ENCODE data around the gene STK32B. TPM values are rescaled to one million over a fixed set of nuclear protein-coding genes. Genes with fewer than 3 reads are reported as not detected.

STK32B gene
- total RNA-seq, 2 experiments from 2014 or later = not detected

- no peaks in the 10 kb centered on the region for H3K36me3 Mint-ChIP-seq (ENCODE audit: low read depth)
- no peak for ATAC-seq
- intact Hi-C loops (cut with DNase I, micrococcal nuclease) = no loop called here
- POLR2A ChIA-PET = no interaction called here
- no peak overlapping the region for H3K27ac Mint-ChIP-seq
- no peak for DNase-seq
- no peaks in the 10 kb centered on the region for H3K27me3 Mint-ChIP-seq
- H3K4me1 Mint-ChIP-seq = peaks cover 5% of the 10 kb centered on the region
- no peak overlapping the region for H3K4me3 Mint-ChIP-seq
- CTCF ChIA-PET = no interaction called here
- H3K9me3 Mint-ChIP-seq (ENCODE audit: low read depth) = no peaks in the 10 kb centered on the region
These were observed 18.5 kb upstream of the STK32B start for GRCh38 chr4:5032813-5033212.

GRCh38 chr4:5033281-5033841 lies 17.9 kb upstream of the STK32B start:
- Mint-ChIP-seq H3K9me3 (ENCODE audit: low read depth) (no peaks in the 10 kb centered on the region), H3K4me1 (peaks cover 5% of the 10 kb centered on the region), H3K4me3 (no peak overlapping the region), H3K27ac (peak overlapping the region; percentile 38), H3K27me3 (no peaks in the 10 kb centered on the region), H3K36me3 (ENCODE audit: low read depth) (no peaks in the 10 kb centered on the region)
- POLR2A ChIA-PET = no interaction called here
- CTCF ChIA-PET = no interaction called here
- DNase-seq = peak; percentile 9
- ATAC-seq = no peak
- intact Hi-C loops (cut with DNase I, micrococcal nuclease) = no loop called here

- no peak for ATAC-seq
- intact Hi-C loops (cut with DNase I, micrococcal nuclease) = no loop called here
- ChIA-PET CTCF (interaction anchor here (0.7 kb wide), 1 partner anchor 47 kb away, joined by 3 read pairs; no protein-coding TSS in a partner anchor), POLR2A (no interaction called here)
- DNase-seq = no peak
- Mint-ChIP-seq H3K4me3 (no peak overlapping the region), H3K36me3 (ENCODE audit: low read depth) (no peaks in the 10 kb centered on the region), H3K27me3 (no peaks in the 10 kb centered on the region), H3K4me1 (peaks cover 5% of the 10 kb centered on the region), H3K9me3 (ENCODE audit: low read depth) (no peaks in the 10 kb centered on the region), H3K27ac (no peak overlapping the region)
These were observed 17.1 kb upstream of the STK32B start for GRCh38 chr4:5034206-5034605.

GRCh38 chr4:5036239-5036638 lies 15.0 kb upstream of the STK32B start:
- H3K36me3 Mint-ChIP-seq (ENCODE audit: low read depth) = no peaks in the 10 kb centered on the region
- no peaks in the 10 kb centered on the region for H3K27me3 Mint-ChIP-seq
- POLR2A ChIA-PET = no interaction called here
- no peak for ATAC-seq
- no peak overlapping the region for H3K4me3 Mint-ChIP-seq
- peaks cover 5% of the 10 kb centered on the region for H3K4me1 Mint-ChIP-seq
- CTCF ChIA-PET = no interaction called here
- DNase-seq = no peak
- no peak overlapping the region for H3K27ac Mint-ChIP-seq
- intact Hi-C loops (cut with DNase I, micrococcal nuclease) = no loop called here
- no peaks in the 10 kb centered on the region for H3K9me3 Mint-ChIP-seq (ENCODE audit: low read depth)

- Mint-ChIP-seq H3K4me3 (no peak overlapping the region), H3K27me3 (no peaks in the 10 kb centered on the region), H3K36me3 (ENCODE audit: low read depth) (no peaks in the 10 kb centered on the region), H3K9me3 (ENCODE audit: low read depth) (no peaks in the 10 kb centered on the region), H3K4me1 (peaks cover 5% of the 10 kb centered on the region), H3K27ac (no peak overlapping the region)
- DNase-seq (no peak), ATAC-seq (no peak)
- ChIA-PET POLR2A (no interaction called here), CTCF (no interaction called here)
- intact Hi-C loops (cut with DNase I, micrococcal nuclease) = no loop called here
These were observed 13.4 kb upstream of the STK32B start for GRCh38 chr4:5037553-5038551.

GRCh38 chr4:5039800-5040199 lies 11.5 kb upstream of the STK32B start:
- ATAC-seq = no peak
- no peaks in the 10 kb centered on the region for H3K9me3 Mint-ChIP-seq (ENCODE audit: low read depth)
- H3K4me3 Mint-ChIP-seq = no peak overlapping the region
- no peaks in the 10 kb centered on the region for H3K4me1 Mint-ChIP-seq
- intact Hi-C loops (cut with DNase I, micrococcal nuclease) = no loop called here
- no peaks in the 10 kb centered on the region for H3K36me3 Mint-ChIP-seq (ENCODE audit: low read depth)
- H3K27me3 Mint-ChIP-seq = peaks cover 7% of the 10 kb centered on the region
- DNase-seq = no peak
- CTCF ChIA-PET = no interaction called here
- POLR2A ChIA-PET = no interaction called here
- no peak overlapping the region for H3K27ac Mint-ChIP-seq

GRCh38 chr4:5040856-5041620 lies 10.2 kb upstream of the STK32B start:
- Mint-ChIP-seq H3K4me1 (no peaks in the 10 kb centered on the region), H3K4me3 (no peak overlapping the region), H3K27me3 (peaks cover 17% of the 10 kb centered on the region), H3K36me3 (ENCODE audit: low read depth) (no peaks in the 10 kb centered on the region), H3K27ac (no peak overlapping the region), H3K9me3 (ENCODE audit: low read depth) (no peaks in the 10 kb centered on the region)
- ChIA-PET CTCF (no interaction called here), POLR2A (no interaction called here)
- ATAC-seq (no peak), DNase-seq (no peak)
- intact Hi-C loops (cut with DNase I, micrococcal nuclease) = no loop called here

- H3K27me3 Mint-ChIP-seq = peaks cover 17% of the 10 kb centered on the region
- H3K4me3 Mint-ChIP-seq = no peak overlapping the region
- POLR2A ChIA-PET = no interaction called here
- H3K27ac Mint-ChIP-seq = no peak overlapping the region
- CTCF ChIA-PET = no interaction called here
- ATAC-seq = no peak
- no peaks in the 10 kb centered on the region for H3K36me3 Mint-ChIP-seq (ENCODE audit: low read depth)
- intact Hi-C loops (cut with DNase I, micrococcal nuclease) = no loop called here
- H3K9me3 Mint-ChIP-seq (ENCODE audit: low read depth) = no peaks in the 10 kb centered on the region
- no peaks in the 10 kb centered on the region for H3K4me1 Mint-ChIP-seq
- DNase-seq = no peak
These were observed 9.6 kb upstream of the STK32B start for GRCh38 chr4:5041699-5042098.

- Mint-ChIP-seq H3K27me3 (peaks cover 24% of the 10 kb centered on the region), H3K9me3 (ENCODE audit: low read depth) (no peaks in the 10 kb centered on the region), H3K4me1 (no peaks in the 10 kb centered on the region), H3K4me3 (no peak overlapping the region), H3K27ac (no peak overlapping the region), H3K36me3 (ENCODE audit: low read depth) (no peaks in the 10 kb centered on the region)
- CTCF ChIA-PET = interaction anchor here (0.6 to 0.7 kb wide), 2 partner anchors 103 to 1734 kb away, joined by 3 read pairs; no protein-coding TSS in a partner anchor
- DNase-seq (no peak), ATAC-seq (no peak)
- POLR2A ChIA-PET = no interaction called here
- intact Hi-C loops (cut with DNase I, micrococcal nuclease) = no loop called here
These were observed 7.7 kb upstream of the STK32B start for GRCh38 chr4:5043579-5043978.

GRCh38 chr4:5044341-5044740 lies 6.9 kb upstream of the STK32B start:
- H3K27ac Mint-ChIP-seq = no peak overlapping the region
- ChIA-PET CTCF (interaction anchor here (0.7 kb wide), 1 partner anchor 1735 kb away, joined by 3 read pairs; no protein-coding TSS in a partner anchor), POLR2A (no interaction called here)
- H3K27me3 Mint-ChIP-seq = peaks cover 27% of the 10 kb centered on the region
- intact Hi-C loops (cut with DNase I, micrococcal nuclease) = no loop called here
- H3K36me3 Mint-ChIP-seq (ENCODE audit: low read depth) = no peaks in the 10 kb centered on the region
- no peaks in the 10 kb centered on the region for H3K4me1 Mint-ChIP-seq
- no peak overlapping the region for H3K4me3 Mint-ChIP-seq
- no peaks in the 10 kb centered on the region for H3K9me3 Mint-ChIP-seq (ENCODE audit: low read depth)
- no peak for DNase-seq
- no peak for ATAC-seq

GRCh38 chr4:5045097-5045496 lies 6.2 kb upstream of the STK32B start:
- H3K27ac Mint-ChIP-seq = no peak overlapping the region
- POLR2A ChIA-PET = no interaction called here
- intact Hi-C loops (cut with DNase I, micrococcal nuclease) = no loop called here

GRCh38 chr4:5048721-5049120 lies 2.6 kb upstream of the STK32B start:
- Mint-ChIP-seq H3K9me3 (ENCODE audit: low read depth) (no peaks in the 10 kb centered on the region), H3K27ac (no peak overlapping the region), H3K36me3 (ENCODE audit: low read depth) (no peaks in the 10 kb centered on the region), H3K27me3 (peaks cover 58% of the 10 kb centered on the region), H3K4me1 (peaks cover 10% of the 10 kb centered on the region), H3K4me3 (no peak overlapping the region)
- intact Hi-C loops (cut with DNase I, micrococcal nuclease) = no loop called here
- CTCF ChIA-PET = no interaction called here
- DNase-seq (no peak), ATAC-seq (no peak)
- POLR2A ChIA-PET = no interaction called here

More at GRCh38 chr4:5045097-5045496, 6.2 kb upstream of the STK32B start:
- no peak for ATAC-seq
- peaks cover 30% of the 10 kb centered on the region for H3K27me3 Mint-ChIP-seq
- H3K4me3 Mint-ChIP-seq = no peak overlapping the region
- no peaks in the 10 kb centered on the region for H3K9me3 Mint-ChIP-seq (ENCODE audit: low read depth)
- no peak for DNase-seq
- CTCF ChIA-PET = no interaction called here
- no peaks in the 10 kb centered on the region for H3K36me3 Mint-ChIP-seq (ENCODE audit: low read depth)
- no peaks in the 10 kb centered on the region for H3K4me1 Mint-ChIP-seq

Data from activated CD4-positive, alpha-beta T cell treated with anti-CD3 and anti-CD28 coated beads for 36 hours (primary cell).